Measurements from ENCODE around the gene ARMC12. TPM values are rescaled to one million over a fixed set of nuclear protein-coding genes. Genes with fewer than 3 reads are reported as not detected.

Gene ARMC12
- 0.88 TPM in 1 of 2 replicates, not detected in the other for total RNA-seq

GRCh38 chr6:35736982-35737412 is at the start of gene ARMC12:
Gene ARMC12 (plus strand): TSS chr6:35737032. CDS start chr6:35737109, 77 bp downstream.

GRCh38 chr6:35688605-35689322 is 48.1 kb upstream of the ARMC12 start, which contains the start of gene FKBP5:
Gene FKBP5 (minus strand): TSS chr6:35688915. CDS start chr6:35642824, 46,091 bp downstream.

GRCh38 chr6:35776364-35777215 is 39.8 kb downstream of the ARMC12 start, which contains the start of gene CLPSL2:
Gene CLPSL2 (plus strand): TSS chr6:35776598. CDS start chr6:35776619, 21 bp downstream.

GRCh38 chr6:35780719-35781118 is 43.9 kb downstream of the ARMC12 start, which contains the start of gene CLPSL1:
Gene CLPSL1 (plus strand): TSS chr6:35781019. CDS start chr6:35781111, 92 bp downstream.

Other genes starting within 250 kb of the ARMC12 start
- 18.2 and 26.9 TPM in 2 replicates for gene TEAD3, start 240.0 kb upstream of the ARMC12 start, total RNA-seq
- gene TULP1, start 224.1 kb upstream of the ARMC12 start, total RNA-seq, result not detected in 2 replicates
- gene FKBP5, start 48.1 kb upstream of the ARMC12 start, total RNA-seq, result 1.3 and 8.0 TPM in 2 replicates
- not detected in 2 replicates for gene CLPSL2, start 39.6 kb downstream of the ARMC12 start, total RNA-seq
- gene CLPSL1, start 44.0 kb downstream of the ARMC12 start, total RNA-seq, result not detected in 2 replicates
- not detected in 2 replicates for gene CLPS, start 60.3 kb downstream of the ARMC12 start, total RNA-seq
- not detected in 2 replicates for gene LHFPL5, start 68.3 kb downstream of the ARMC12 start, total RNA-seq
- 51.4 and 84.8 TPM in 2 replicates for gene SRPK1, start 184.1 kb downstream of the ARMC12 start, total RNA-seq

All from placental pericyte (primary cell).